Epidermal melanocyte (primary cell): ENCODE results near the gene ACSM6.

Experiments used
- DNase-seq: peaks from one replicate; pipeline ENCODE4 v3.0.0; 2011; ENCODE audit warnings: low spot score; ENCODE audit not compliant: insufficient read length

Gene ACSM6

GRCh38 chr10:95245425-95246055, 51.5 kb downstream of the ACSM6 start:
- no peak for DNase-seq

- no peak for DNase-seq
Observed at GRCh38 chr10:95246582-95247051, 52.6 kb downstream of the ACSM6 start.

GRCh38 chr10:95247200-95247880, 53.3 kb downstream of the ACSM6 start:
- no peak for DNase-seq

DNA sequence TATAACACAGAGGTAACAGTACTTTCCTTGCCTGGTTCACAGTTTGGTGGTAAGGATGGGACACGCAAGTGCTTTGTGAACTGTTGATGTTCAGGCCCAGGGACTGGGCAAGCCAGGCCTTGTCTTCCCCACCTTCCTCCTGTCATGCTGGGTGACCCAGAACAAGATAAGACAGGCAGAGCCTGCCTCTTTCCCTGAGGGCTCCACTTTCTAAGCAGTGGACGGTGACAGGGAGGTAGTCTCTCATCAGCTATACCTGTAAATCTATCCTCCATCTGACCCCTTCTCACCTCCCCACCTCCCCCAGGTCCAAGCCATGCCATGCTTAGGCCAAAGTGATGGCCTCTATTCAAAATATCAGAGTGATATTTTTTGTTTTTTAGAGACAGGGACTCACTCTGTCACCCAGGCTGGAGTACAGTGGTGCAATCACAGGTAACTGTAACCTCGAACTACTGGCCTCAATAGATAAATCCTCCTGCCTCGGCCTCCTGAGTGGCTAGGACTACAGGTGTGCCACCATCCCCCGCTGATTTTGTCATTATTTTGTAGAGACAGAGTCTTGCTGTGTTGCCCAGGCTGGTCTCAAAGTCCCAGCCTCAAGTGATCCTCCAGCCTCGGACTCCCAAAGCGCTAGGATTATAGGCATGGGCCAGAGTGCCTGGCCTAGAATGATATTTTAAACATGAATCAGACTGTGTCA, 54.0 kb downstream of the ACSM6 start:
- DNase-seq: no peak

GRCh38 chr10:95248989-95249388, 55.0 kb downstream of the ACSM6 start:
- DNase-seq: no peak

GRCh38 chr10:95249467-95249866, 55.4 kb downstream of the ACSM6 start:
- no peak for DNase-seq

GRCh38 chr10:95250856-95251255, 56.8 kb downstream of the ACSM6 start:
- no peak for DNase-seq

DNA sequence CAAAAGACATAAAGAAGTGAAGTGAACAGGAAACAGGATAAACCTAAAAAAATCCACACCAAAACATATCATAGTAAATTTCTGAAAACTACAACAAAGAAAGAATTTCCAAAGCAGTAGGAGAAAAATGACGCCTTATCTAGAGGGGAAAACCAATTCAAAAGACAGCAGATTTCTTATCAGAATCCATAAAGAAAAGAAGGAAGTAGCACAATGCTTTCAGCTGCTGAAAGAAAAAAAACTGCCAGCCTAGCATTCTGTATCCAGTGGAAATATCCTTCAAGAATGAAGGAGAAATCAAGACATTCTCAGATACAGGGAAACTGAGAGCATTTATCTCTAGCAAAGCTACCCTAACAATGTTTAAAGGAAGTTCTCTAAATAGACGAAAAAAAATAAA, 59.0 kb downstream of the ACSM6 start:
- DNase-seq: no peak

- no peak for DNase-seq
Observed at GRCh38 chr10:95253686-95254085, 59.6 kb downstream of the ACSM6 start.

- DNase-seq: no peak
Observed at GRCh38 chr10:95254629-95255028, 60.6 kb downstream of the ACSM6 start.

DNA sequence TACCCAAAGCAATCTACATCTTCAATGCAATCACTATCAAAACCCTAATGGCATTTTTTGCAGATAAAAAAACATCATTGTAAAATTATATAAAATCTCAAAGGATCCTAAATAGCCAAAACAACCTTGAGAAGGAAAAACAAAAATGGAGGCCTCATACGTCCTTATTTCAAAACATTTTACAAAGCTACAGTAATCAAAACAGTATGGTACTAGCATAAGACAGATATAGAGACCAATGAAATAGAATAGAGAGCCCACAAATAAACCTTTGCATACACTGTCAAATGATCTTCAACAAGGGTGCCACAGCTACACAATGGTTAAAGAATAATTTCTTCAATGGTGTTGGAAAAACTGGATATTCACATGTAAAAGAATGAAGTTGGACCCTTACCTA, 62.2 kb downstream of the ACSM6 start:
- no peak for DNase-seq

- no peak for DNase-seq
Observed at GRCh38 chr10:95257849-95258248, 63.8 kb downstream of the ACSM6 start.

DNA sequence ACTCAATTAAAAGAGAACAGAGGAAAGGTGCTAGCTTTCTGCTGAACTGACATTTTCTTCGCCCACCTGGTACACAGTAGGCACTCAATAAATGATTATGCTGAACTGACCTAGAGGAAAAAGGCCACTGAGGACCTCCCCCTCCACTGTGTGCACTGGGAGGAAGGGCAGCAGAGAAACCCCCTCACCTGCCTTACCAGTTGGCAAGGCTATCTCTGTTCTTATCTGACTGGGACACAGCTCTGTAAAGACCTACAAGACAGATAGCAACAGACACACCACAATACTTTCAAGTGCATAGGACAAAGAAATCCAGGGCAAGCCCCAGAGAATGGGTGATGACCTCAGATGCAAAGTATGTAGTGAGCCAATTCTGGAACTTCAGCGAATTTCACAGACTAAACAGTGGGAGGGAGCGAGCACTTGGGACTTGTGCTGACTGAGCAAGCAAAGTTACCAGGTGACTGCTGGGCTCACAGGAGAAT, 66.4 kb downstream of the ACSM6 start:
- DNase-seq: no peak

GRCh38 chr10:95260909-95261552, 67.0 kb downstream of the ACSM6 start:
- no peak for DNase-seq

DNA sequence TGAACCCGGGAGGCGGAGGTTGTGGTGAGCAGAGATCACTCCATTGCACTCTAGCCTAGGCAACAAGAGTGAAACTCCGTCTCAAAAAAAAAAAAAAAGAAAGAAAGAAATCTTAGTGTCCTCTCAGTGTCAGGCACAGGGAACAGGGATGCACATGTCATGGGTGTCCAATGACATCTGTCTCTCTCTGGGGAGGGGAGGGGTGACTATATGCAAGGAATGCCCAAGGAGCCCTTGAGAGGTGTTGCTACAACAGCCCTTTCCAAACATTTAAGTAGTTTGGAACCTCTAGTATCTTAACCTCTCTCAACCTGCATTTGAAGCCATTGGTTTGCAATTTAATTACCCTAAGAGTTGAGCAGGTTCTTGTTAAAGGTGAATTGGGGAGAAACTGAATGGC, 67.9 kb downstream of the ACSM6 start:
- no peak for DNase-seq

DNA sequence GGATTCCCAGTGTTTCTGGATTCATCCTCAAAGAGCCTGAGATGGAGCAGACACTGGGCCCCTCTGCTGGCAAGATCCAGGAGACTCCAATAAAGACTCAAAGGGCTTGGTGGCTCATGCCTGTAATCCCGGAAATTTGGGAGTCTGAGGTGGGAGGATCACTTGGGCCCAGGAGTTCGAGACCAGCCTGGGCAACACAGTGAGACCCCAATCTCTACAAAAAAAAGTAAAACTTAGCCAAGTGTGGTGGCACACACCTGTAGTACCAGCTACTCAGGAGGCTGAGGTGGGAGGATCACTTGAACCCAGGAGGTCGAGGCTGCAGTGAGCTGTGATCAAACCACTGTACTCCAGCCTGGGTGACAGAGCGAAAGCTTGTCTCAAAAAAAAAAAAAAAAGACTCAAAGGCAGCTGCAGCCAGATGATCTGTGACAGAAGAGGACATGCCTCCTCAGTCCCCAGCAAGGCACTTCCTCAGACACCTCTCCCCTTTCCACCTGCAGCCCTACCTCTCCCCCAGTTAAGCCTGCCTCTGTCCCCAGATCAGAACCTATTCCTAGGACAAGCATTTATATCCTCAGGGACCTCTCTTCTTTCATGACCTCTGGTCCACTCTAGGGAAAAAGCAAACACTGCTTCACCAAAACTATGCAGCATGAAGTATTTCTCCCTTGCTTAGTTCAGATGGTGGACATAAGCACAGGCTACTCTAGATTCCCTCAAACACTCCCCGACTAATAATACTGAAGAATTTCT, 68.9 kb downstream of the ACSM6 start:
- DNase-seq: no peak

GRCh38 chr10:95263864-95264226, 69.8 kb downstream of the ACSM6 start:
- DNase-seq: no peak

- DNase-seq: no peak
Observed at GRCh38 chr10:95264227-95265051, 70.4 kb downstream of the ACSM6 start.

GRCh38 chr10:95265572-95265971, 71.5 kb downstream of the ACSM6 start:
- DNase-seq: no peak

GRCh38 chr10:95266674-95267095, 72.6 kb downstream of the ACSM6 start:
- no peak for DNase-seq
